K562 (cell line): ENCODE data around the gene ARHGEF10L. TPM values are rescaled to one million over a fixed set of nuclear protein-coding genes. Genes with fewer than 3 reads are reported as not detected.

Experiments used
- ATAC-seq: fragments of 200-7000 bp; cut with Tn5 transposase; 3 replicates; pipeline ENCODE4 v1.9.1; 2020; ENCODE audit warnings: moderate library complexity
- BruUV-seq: library from RNA; stranded (reverse); fragments of 400-500 nt; replicated peaks from 2 replicates; lab custom pipeline; 2021; lab: Mats Ljungman, UMichigan
- CTCF ChIA-PET: fragments of 300-600 bp; formaldehyde crosslinking; extraction: SDS; loops from one replicate; lab custom pipeline; 2021; ENCODE audit warnings: low intra/inter-chr PET ratio; lab: Yijun Ruan, JAX
- POLR2A ChIA-PET: fragments of 300-600, 350-650 bp; sonication (Branson Sonifier 250); formaldehyde crosslinking; extraction: SDS; loops from one replicate; lab custom pipeline; 2021; ENCODE audit warnings: antibody characterized with exemption, inconsistent platforms; lab: Yijun Ruan, JAX
- DNase-seq, 4 experiments: peaks; one replicate each; pipeline versions ENCODE4 v3.0.0 to v3.0.0-alpha.2; 2011 to 2018; ENCODE audit warnings: low spot score in 3 of 4, mixed read lengths in 3 of 4; ENCODE audit errors: extremely low read depth in 1 of 4
- FAIRE-seq: peaks from 2 replicates; lab custom pipeline; 2011; peaks lifted over from hg19 to GRCh38; lab: Jason Lieb, UNC
- H2AFZ ChIP-seq: 2 replicates; pipeline ENCODE4 v1.6.0; 2011; ENCODE audit warnings: low read depth, low read length, control low read depth, inconsistent platforms
- H3K27ac ChIP-seq: fragments of 200-600 bp; 3 replicates; pipeline ENCODE4 v1.8.0; 2011; ENCODE audit warnings: low read depth, mild to moderate bottlenecking, control low read depth, inconsistent platforms, low read length, moderate library complexity, mixed read lengths; ENCODE audit errors: extremely low read depth
- H3K27me3 ChIP-seq, 2 experiments: fragments of 300-600 bp in 1 of 2; 2 replicates in 1 of 2; 3 replicates in 1 of 2; pipeline versions ENCODE4 v1.6.0 to v1.8.0; 2011; ENCODE audit warnings: inconsistent platforms in 2 of 2, low read length in 2 of 2, mild to moderate bottlenecking in 1 of 2, mixed read lengths in 1 of 2, moderate library complexity in 1 of 2; ENCODE audit not compliant: control insufficient read depth in 2 of 2, insufficient read depth in 2 of 2
- H3K36me3 ChIP-seq: fragments of 300-600 bp; 3 replicates; pipeline ENCODE4 v1.8.0; 2011; ENCODE audit warnings: mild to moderate bottlenecking, low read length, inconsistent platforms; ENCODE audit not compliant: control insufficient read depth, insufficient read depth
- H3K4me1 ChIP-seq, 2 experiments: fragments of 200-600 bp in 1 of 2; replicated peaks in 1 of 2; 2 replicates in 1 of 2; 3 replicates in 1 of 2; pipeline versions ENCODE4 v1.5.1 to v1.8.0; 2011; ENCODE audit warnings: inconsistent platforms in 2 of 2, low read length in 2 of 2, mild to moderate bottlenecking in 1 of 2, mixed read lengths in 1 of 2, moderate library complexity in 1 of 2; ENCODE audit not compliant: control insufficient read depth in 2 of 2, insufficient read depth in 2 of 2
- H3K4me2 ChIP-seq: 2 replicates; pipeline ENCODE4 v1.6.1; 2011; ENCODE audit warnings: low read length, control low read depth, inconsistent platforms, mixed read lengths; ENCODE audit not compliant: insufficient read depth
- H3K4me3 ChIP-seq: fragments of 200-600 bp; sonication (generic), shearing (Covaris generic); 2 replicates; pipeline ENCODE4 v1.5.1; 2016; ENCODE audit warnings: control low read depth, inconsistent platforms
- H3K79me2 ChIP-seq: fragments of 200-600 bp; 3 replicates; pipeline ENCODE4 v1.8.0; 2011; ENCODE audit warnings: low read length, inconsistent platforms; ENCODE audit not compliant: control insufficient read depth, insufficient read depth
- H3K9ac ChIP-seq, 2 experiments: 2 replicates each; pipeline versions ENCODE4 v1.6.0 to v1.6.1; 2011; ENCODE audit warnings: low read depth in 2 of 2, low read length in 2 of 2, control low read depth in 1 of 2, inconsistent platforms in 1 of 2, mild to moderate bottlenecking in 1 of 2, mixed read lengths in 1 of 2; ENCODE audit not compliant: insufficient read depth in 1 of 2
- H3K9me1 ChIP-seq: one replicate; pipeline ENCODE4 v1.6.0; 2011; ENCODE audit warnings: inconsistent platforms, mild to moderate bottlenecking, low read length, moderate library complexity; ENCODE audit not compliant: control insufficient read depth, insufficient read depth
- H3K9me3 ChIP-seq: replicated peaks from 2 replicates; pipeline ENCODE4 v1.5.1; 2011; ENCODE audit warnings: low read depth, low read length, inconsistent platforms; ENCODE audit not compliant: control insufficient read depth, insufficient read depth
- H4K20me1 ChIP-seq: replicated peaks from 2 replicates; pipeline ENCODE4 v1.6.1; 2011; ENCODE audit warnings: low read length, inconsistent platforms, mixed read lengths; ENCODE audit not compliant: control insufficient read depth, insufficient read depth
- HDAC2 ChIP-seq: fragments of 450-650 bp; IDR thresholded peaks from 2 replicates; pipeline ENCODE4 v1.6.1; 2016; ENCODE audit warnings: mild to moderate bottlenecking
- TEAD1 ChIP-seq, 2 experiments: fragments of 450-650 bp in 1 of 2; sonication (generic) in 1 of 2; formaldehyde crosslinking; IDR thresholded peaks; 2 replicates each; pipeline versions ENCODE4 v1.4.0 to v1.8.0; 2020 to 2022; ENCODE audit warnings: mild to moderate bottlenecking in 2 of 2, missing genetic modification reagents in 1 of 2
- TOE1 ChIP-seq, 2 experiments: fragments of 450-650 bp in 1 of 2; sonication (generic) in 1 of 2; formaldehyde crosslinking in 1 of 2; IDR thresholded peaks; 2 replicates each; pipeline versions ENCODE4 v1.7.1 to v1.8.0; 2016 to 2022; ENCODE audit warnings: borderline replicate concordance in 2 of 2, mild to moderate bottlenecking in 2 of 2, antibody characterized with exemption in 1 of 2, inconsistent platforms in 1 of 2, low read depth in 1 of 2, missing genetic modification reagents in 1 of 2, moderate library complexity in 1 of 2
- WGBS: fragments of 100-300 bp; shearing (Covaris generic); methylation state at CpG from one replicate; pipeline ENCODE4 v1.1.6; 2016; ENCODE audit warnings: low coverage, mixed read lengths; ENCODE audit not compliant: insufficient coverage; ENCODE audit errors: missing lambda C conversion rate; 5-methylcytosine and 5-hydroxymethylcytosine counted together
- in situ Hi-C: fragments of 300-500 bp; cut with MboI; formaldehyde crosslinking; loops from 4 replicates; pipeline ENCODE4 v1.15.0; 2018; ENCODE audit warnings: inconsistent platforms, mixed read lengths
- intact Hi-C: fragments of 100-400 bp; cut with micrococcal nuclease; formaldehyde crosslinking; loops from 2 replicates; pipeline ENCODE4 v1.14.2; 2022
- polyA plus RNA-seq, 8 experiments: library from polyadenylated mRNA; depleted of rRNA in 4 of 8; stranded (reverse) in 5 of 8; unstranded in 3 of 8; fragments of >200 nt; fragmentation: Nextera tagmentation in 2 of 8; fragmentation: Illumina TruSeq in 1 of 8; extraction: Ambion mirVana in 2 of 8; extraction: Trizol in 1 of 8; gene quantifications; 2 replicates each; pipeline versions ENCODE4 v1.2.1 to v1.2.3, GENCODE V29; 2011 to 2014; ENCODE audit warnings: inconsistent platforms in 1 of 8, missing spikeins in 1 of 8
- total RNA-seq, 7 experiments: library from RNA; depleted of rRNA in 6 of 7; stranded (reverse); fragments of >200 nt in 6 of 7; fragmentation: Illumina TruSeq in 2 of 7; extraction: Trizol in 2 of 7; gene quantifications; 2 replicates each; pipeline versions ENCODE4 v1.2.1 to v1.2.3, GENCODE V29; 2011 to 2021; ENCODE audit warnings: low replicate concordance in 1 of 7

The ARHGEF10L gene
- total and polyA plus RNA-seq, 9 of the 15 experiments (the other 6 are each of a cell fraction or from before 2014, with no cell fraction given), result 0.09 to 0.13 TPM; not detected in 7

GRCh38 chr1:17615959-17616358 lies 76.5 kb downstream of the ARHGEF10L start (continued):
- TF ChIP-seq TOE1 (IDR thresholded peaks at IDR 0.05; ENCODE audit: borderline replicate concordance) (no peak), TOE1 (CRISPR knock-in tag; IDR thresholded peaks at IDR 0.05; ENCODE audit: borderline replicate concordance, low read depth) (no peak)

GRCh38 chr1:17616731-17617279 lies 77.3 kb downstream of the ARHGEF10L start:
- POLR2A ChIA-PET, result no interaction called here
- Histone ChIP-seq H3K27me3 (peaks cover 30 to 88% of the 10 kb centered on the region in 2 experiments; a peak in 4 of 5 replicates), H3K4me1 (peaks cover 0 to 3% of the 10 kb centered on the region in 2 experiments; a peak in 2 of 5 replicates)
- FAIRE-seq, result no peak
- no peak for TF ChIP-seq TEAD1 (CRISPR knock-in tag; IDR thresholded peaks at IDR 0.05)
- TF ChIP-seq HDAC2, result no peak
- TF ChIP-seq, all 486 proteins: peak for 0
- Histone ChIP-seq H3K4me2 (no peak overlapping the region), H3K36me3 (no peaks in the 10 kb centered on the region), H3K9me1 (no peaks in the 10 kb centered on the region), H3K9me3 (no peaks in the 10 kb centered on the region), H4K20me1 (peaks cover 30% of the 10 kb centered on the region), H2AFZ (no peak overlapping the region), H3K9ac (no peak overlapping the region), H3K27ac (no peak overlapping the region), H3K4me3 (no peak overlapping the region), H3K79me2 (no peaks in the 10 kb centered on the region)
- intact Hi-C loops, result no loop called here
- DNase-seq, result no peak
- BruUV-seq, result no TSS peak
- CTCF ChIA-PET, result no interaction called here
- ATAC-seq, result no peak
- WGBS, result 3% methylated on average over 12 of the region's 12 CpGs
- in situ Hi-C loops, result no loop called here
